HG03097 (cell line): ENCODE results near the gene CAMSAP1.

ENCODE experiments used
- ATAC-seq: cut with Tn5 transposase; IDR thresholded peaks from one replicate; pipeline ENCODE4 v1.9.1; 2021; ENCODE audit not compliant: unreplicated experiment, low FRiP score

The CAMSAP1 gene

GRCh38 chr9:135850737-135851136 lies 56.6 kb downstream of the CAMSAP1 start:
- no peak for ATAC-seq

- no peak for ATAC-seq
These were observed 58.2 kb downstream of the CAMSAP1 start for GRCh38 chr9:135849181-135849580.

- ATAC-seq = no peak
These were observed 58.9 kb downstream of the CAMSAP1 start for GRCh38 chr9:135848341-135849047.

- ATAC-seq = no peak
These were observed 59.5 kb downstream of the CAMSAP1 start for GRCh38 chr9:135847833-135848232.

GRCh38 chr9:135840539-135840938 lies 66.8 kb downstream of the CAMSAP1 start:
- no peak for ATAC-seq

GRCh38 chr9:135840107-135840506 lies 67.2 kb downstream of the CAMSAP1 start:
- no peak for ATAC-seq

- no peak for ATAC-seq
These were observed 67.8 kb downstream of the CAMSAP1 start for GRCh38 chr9:135839516-135839915.

GRCh38 chr9:135835131-135835530 lies 72.2 kb downstream of the CAMSAP1 start:
- ATAC-seq = no peak

GRCh38 chr9:135833864-135834263 lies 73.5 kb downstream of the CAMSAP1 start:
- ATAC-seq = no peak

- ATAC-seq = no peak
These were observed 76.8 kb downstream of the CAMSAP1 start for GRCh38 chr9:135830496-135830895.

- ATAC-seq = no peak
These were observed 78.7 kb downstream of the CAMSAP1 start for GRCh38 chr9:135828656-135829055.

GRCh38 chr9:135827866-135828580 lies 79.3 kb downstream of the CAMSAP1 start:
- no peak for ATAC-seq

GRCh38 chr9:135827301-135827700 lies 80.0 kb downstream of the CAMSAP1 start:
- no peak for ATAC-seq

- no peak for ATAC-seq
These were observed 81.2 kb downstream of the CAMSAP1 start for GRCh38 chr9:135826188-135826545.

GRCh38 chr9:135825435-135826187 lies 81.7 kb downstream of the CAMSAP1 start:
- no peak for ATAC-seq

GRCh38 chr9:135823036-135823435 lies 84.3 kb downstream of the CAMSAP1 start:
- ATAC-seq = no peak

- ATAC-seq = no peak
These were observed 85.0 kb downstream of the CAMSAP1 start for GRCh38 chr9:135822374-135822755.

GRCh38 chr9:135821733-135822373 lies 85.5 kb downstream of the CAMSAP1 start:
- no peak for ATAC-seq

GRCh38 chr9:135821116-135821515 lies 86.2 kb downstream of the CAMSAP1 start:
- no peak for ATAC-seq

- ATAC-seq = no peak
These were observed 86.7 kb downstream of the CAMSAP1 start for GRCh38 chr9:135820661-135821060.

- ATAC-seq = no peak
These were observed 87.4 kb downstream of the CAMSAP1 start for GRCh38 chr9:135819905-135820304.
